VCaP (cell line): Measurements from ENCODE around the gene SLX4IP.
A peak's percentile ranks its signal among the peaks of the same experiment; 100 is the strongest.

Source experiments
- H3K27ac ChIP-seq: fragments of 450-650 bp; 2 replicates; pipeline ENCODE4 v1.5.1; 2017
- TF ChIP-seq, protein P1 (sequence below): fragments of 450-650 bp; conservative IDR thresholded peaks from 2 replicates; pipeline ENCODE4 v1.5.1; 2017; ENCODE audit warnings: mild to moderate bottlenecking, moderate library complexity

The SLX4IP gene

DNA sequence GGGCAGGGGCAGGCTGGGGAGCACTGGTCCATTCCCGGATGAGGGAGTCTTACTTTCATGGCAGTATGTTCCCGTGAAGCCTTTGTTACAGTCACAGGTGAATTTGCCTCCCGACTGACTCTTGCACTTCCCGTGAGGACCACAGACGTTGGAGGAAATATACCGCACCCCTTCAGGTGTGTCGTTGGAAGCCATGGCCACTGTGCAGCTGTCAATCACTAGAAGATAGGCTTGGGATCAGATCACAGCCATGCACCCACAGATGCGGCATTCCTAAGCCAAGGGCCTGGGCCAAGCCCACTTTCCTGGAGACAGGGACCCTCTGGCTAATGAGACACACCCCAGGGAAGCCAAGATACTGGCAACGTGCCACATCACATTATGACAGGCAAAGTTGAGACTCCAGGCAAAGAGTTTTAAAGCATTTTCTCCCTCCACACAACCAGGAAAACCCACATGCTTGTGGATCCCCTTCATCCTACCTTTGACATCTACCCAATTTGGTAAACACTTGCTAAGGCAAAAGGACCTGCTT, 211.8 kb downstream of the SLX4IP start:
- TF ChIP-seq, protein P1, sequence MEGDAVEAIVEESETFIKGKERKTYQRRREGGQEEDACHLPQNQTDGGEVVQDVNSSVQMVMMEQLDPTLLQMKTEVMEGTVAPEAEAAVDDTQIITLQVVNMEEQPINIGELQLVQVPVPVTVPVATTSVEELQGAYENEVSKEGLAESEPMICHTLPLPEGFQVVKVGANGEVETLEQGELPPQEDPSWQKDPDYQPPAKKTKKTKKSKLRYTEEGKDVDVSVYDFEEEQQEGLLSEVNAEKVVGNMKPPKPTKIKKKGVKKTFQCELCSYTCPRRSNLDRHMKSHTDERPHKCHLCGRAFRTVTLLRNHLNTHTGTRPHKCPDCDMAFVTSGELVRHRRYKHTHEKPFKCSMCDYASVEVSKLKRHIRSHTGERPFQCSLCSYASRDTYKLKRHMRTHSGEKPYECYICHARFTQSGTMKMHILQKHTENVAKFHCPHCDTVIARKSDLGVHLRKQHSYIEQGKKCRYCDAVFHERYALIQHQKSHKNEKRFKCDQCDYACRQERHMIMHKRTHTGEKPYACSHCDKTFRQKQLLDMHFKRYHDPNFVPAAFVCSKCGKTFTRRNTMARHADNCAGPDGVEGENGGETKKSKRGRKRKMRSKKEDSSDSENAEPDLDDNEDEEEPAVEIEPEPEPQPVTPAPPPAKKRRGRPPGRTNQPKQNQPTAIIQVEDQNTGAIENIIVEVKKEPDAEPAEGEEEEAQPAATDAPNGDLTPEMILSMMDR, result no peak
- H3K27ac ChIP-seq, result no peak overlapping the region

DNA sequence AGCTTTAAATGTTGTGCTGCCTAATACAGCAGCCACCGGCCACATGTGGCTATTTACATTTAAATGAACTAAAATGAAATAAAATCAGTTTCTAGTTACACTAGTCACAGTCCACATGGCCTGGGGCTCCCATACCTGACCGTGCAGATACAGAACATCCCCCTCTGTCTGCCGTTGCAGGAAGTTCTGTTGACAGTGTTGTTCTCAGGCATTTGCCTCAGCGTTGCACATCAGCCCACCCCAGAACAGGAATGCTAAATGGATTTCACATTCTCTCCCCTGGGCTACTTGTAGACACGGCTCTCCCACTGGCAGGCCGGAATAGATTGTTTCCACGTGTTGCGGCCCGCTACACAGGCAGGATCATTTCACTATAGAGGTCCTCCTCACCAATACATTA, 212.4 kb downstream of the SLX4IP start:
- TF ChIP-seq, protein P1, result peak; percentile 62
- H3K27ac ChIP-seq, result no peak overlapping the region

DNA sequence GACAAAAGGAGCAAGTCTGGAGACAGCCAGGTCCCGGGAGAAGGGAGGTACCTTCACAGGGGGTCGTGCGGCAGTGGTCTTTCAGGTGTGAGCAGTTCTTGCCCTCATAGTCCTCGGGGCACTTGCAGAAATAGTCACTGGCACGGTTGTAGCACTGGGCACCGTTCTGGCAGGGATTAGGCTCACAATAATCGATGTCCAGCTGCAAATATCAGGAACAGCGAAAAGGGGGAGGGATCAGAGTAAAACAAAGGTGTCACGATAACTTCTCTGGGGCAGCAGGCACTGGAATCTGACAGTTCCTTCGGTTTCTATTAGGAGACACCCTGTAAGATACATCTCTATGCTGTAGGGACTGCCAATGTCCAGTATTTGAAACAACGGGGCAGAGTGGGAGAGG, 212.8 kb downstream of the SLX4IP start:
- TF ChIP-seq, protein P1, result no peak
- no peak overlapping the region for H3K27ac ChIP-seq

DNA sequence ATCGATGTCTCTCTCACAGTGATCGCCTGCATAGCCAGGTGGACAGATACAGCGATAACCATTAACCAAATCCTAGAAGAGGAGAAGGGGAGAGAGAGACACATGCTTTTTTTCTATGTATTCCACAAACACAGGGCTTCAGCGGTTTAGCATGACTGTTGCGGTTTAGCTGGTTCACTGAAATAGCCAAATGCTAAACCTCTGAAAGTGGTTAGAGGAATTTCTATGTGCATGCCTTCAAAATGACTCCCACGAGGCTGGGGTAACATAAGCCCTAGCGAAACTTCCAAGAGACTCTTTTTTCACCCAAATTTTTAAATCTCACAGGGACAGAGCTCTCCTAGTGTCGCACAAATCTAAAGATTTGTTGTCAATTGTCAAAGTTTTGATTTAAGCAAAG, 213.5 kb downstream of the SLX4IP start:
- no peak overlapping the region for H3K27ac ChIP-seq
- TF ChIP-seq, protein P1, result no peak

DNA sequence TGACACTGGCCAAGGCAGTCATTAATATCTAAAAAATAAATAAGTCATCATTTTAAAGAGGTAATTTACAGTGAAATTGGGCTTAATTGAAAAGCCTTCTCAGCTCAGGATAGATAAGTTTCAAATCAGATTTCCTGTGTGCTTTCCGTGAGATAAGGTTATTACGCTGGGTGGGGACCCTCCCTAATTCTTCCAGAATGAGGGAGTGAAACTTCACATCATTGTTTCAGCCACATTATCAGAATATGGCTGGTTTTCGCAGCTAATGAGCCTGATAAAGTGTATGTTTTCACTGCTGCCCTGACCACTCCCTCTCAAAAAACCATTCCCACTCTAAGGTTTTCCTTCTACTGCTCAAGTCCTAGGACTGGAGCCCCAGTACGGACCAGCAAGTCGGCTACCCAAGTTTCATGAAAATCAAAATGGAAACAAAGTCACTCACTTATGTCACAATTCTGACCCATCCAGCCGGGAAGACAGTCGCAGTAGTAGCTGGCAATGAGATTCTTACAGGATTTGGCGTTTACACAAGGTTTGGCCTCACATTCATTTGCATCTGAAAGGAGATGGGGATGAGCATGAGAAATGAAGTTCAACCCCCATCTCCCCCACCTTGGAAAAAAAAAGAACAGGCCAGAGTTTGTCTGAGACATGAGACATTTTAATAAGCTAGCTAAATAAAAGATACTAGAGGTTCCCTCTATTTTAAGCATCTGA, 214.1 kb downstream of the SLX4IP start:
- TF ChIP-seq, protein P1, result no peak
- no peak overlapping the region for H3K27ac ChIP-seq

DNA sequence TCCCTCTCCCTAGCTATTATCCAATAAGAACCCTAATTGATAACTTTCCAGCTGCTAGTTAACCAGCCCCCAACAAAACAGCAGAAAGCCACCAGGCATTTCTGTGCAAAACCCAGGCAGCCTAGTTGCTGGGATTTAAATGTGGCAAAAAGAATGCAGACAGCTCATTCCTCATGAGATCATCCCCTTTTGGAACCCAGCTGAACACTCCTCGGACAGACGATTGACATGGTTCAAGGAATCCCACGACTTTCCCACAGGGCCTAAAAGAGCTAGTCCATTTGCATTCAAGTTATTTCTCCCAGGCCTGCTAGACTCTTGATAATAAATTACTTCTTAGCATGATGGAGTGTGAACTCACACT, 214.7 kb downstream of the SLX4IP start:
- TF ChIP-seq, protein P1, result no peak
- no peak overlapping the region for H3K27ac ChIP-seq

DNA sequence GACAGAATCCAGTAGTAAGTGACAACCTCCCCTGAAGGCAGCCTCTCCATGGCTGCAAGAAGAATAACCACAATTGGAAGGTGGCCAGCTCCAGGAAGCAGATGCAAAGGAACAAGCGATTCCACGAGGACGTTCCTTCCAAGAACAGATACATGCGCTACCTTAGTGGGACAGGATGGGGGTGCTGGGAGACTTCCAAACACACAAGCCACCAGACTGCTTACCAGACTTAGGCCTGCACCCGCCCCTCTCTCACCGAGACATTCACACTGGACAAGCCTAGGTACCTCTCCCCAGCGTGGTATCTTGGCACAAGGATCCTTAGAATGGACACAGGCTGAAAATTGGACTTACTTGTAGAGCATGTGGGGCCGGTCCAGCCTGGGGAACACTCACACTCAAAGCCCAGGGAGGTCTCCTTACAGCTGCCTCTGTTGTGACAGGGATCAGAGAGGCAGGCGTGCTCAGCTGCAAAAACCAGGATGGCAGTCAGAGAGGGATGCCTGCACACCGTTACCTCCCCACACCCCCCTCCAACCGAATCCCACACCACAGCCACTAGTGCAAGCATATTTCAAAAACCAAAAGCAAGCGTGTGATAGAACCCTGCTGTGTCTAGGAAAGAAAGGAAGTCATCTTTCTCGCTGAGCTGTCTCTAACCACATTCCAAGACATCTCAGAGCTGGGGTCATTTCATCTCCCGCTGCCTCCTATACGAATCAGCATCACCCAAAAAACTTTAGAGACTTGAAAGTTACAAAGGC, 216.3 kb downstream of the SLX4IP start:
- no peak overlapping the region for H3K27ac ChIP-seq
- TF ChIP-seq, protein P1, result no peak
